HG03354 (cell line): ENCODE data around the gene MEGF6.

ENCODE experiments used
- ATAC-seq: cut with Tn5 transposase; IDR thresholded peaks from one replicate; pipeline ENCODE4 v1.9.1; 2021; ENCODE audit warnings: mild to moderate bottlenecking; ENCODE audit not compliant: unreplicated experiment, poor library complexity, severe bottlenecking

The MEGF6 gene

DNA sequence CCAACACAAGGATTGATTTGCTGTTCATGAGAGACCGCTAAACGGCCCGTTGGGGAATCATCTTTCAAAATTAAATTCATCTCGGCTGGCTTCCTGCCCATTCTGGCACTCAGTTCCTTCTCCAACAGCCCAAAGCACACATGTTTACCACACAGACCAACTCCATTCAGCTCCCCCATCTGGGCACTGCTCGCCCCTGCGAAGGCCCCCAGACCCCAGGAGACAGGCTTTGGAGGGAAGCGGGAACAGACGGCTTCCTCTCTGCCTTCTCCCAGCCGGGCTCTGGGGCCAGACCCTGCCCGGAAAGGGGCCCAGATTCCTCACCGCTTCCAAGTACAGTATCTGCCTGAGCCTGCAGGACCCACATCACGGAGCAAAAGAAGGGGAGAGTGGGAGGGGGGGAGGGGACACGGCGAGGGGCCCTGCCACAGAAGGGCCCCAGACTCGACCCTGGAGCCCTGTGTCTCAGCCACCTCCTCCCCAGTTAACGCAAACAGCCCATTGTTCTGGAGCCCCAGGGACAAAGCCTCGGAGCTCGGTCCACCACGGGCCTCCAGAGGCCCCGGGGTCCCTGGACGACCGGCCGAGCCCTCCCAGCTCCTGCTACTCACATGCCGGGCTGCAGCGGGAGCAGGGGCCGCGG, 660 bp downstream of the MEGF6 start:
- ATAC-seq: no peak

DNA sequence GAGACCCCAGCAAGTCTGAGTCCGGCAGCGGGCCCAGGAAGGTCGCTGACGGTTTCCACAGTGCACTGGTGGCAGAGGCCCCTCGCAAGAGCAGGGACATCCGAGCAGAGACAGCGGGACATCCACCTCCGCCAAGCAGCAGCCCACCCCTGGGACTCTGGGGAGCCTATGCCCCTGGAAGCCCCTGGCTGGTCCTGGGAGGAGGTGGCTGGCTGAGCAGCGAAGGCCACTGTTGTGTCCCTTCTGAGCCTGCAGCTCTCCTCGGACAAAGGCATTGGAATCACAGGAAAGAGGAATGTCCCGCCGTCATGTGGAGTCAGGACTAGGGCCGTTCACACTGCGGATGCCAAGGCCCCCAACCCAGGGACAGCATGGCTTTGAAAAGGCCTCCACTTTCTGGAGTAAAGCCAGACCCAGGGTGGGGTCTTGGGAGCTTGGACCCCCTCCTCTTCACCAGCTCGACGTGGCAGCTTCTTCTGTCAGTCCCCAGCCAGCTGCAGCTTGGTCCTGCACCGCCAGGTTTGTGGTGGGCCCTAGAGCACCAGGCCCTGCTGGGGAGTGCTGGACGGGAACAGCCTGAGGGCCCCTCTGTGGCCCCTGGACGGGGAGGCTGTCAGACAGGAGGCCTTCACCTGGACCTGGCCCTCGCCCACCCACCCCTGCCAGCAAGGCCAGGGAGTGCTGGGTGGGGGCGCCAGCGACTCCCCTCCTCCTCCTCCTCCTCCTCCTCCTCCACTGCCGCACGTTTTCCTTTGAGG, 1.4 kb downstream of the MEGF6 start:
- ATAC-seq: no peak

DNA sequence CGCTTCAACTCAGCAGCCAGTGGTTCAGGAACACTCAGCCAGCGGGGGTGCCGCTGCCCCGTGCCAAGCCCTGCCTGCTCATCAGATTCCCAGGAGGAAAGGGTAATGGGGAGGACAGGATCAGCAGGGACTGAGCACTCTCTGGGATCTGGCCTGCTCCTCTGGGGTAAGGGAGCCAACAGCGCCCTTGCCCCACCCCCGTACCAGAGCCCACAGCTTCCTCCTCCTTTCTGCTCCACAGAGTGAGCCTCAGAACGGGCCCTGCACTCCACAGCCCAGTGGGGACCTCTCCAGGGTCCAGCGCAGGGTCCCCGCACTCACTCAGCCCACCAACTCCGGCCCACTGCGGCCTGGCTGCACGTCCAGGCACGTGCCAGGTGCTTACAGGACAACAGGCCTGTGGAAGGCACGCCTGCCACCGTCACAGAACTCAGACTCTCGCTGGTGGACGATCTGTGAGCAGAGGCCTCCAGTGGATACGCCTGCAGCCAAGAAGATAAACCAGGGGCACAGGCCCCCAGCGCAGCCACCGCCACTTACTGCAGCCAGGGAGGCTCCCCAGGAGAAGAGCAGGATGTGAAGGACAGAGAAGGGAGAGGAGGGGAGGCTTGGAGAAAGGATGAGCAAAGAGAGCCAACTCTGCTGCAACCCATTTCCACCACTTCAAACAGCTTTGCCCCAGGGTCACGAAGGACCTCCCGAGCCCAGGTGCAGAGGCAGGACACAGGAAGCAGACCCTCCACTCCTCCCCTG, 2.1 kb downstream of the MEGF6 start:
- ATAC-seq: no peak

DNA sequence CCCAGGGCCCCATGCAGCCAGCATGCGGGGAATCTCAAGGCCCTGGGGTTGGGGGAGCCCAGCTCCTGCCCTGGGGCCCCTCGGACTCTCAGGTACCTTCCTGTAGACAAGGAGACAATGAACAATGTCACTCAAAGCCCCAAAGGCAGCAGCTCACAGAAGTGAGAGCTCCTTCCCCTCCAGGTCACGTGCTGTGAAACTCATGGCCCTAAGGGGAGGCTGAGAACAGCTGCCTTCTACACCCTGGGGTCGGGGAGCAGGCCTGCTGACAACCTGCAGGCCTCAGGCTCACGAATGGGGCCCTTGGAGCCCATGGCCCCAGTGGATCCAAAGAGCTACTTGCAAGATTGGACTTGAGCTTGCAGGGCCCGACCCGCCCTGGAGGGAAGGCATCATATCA, 3.2 kb downstream of the MEGF6 start:
- ATAC-seq: no peak

DNA sequence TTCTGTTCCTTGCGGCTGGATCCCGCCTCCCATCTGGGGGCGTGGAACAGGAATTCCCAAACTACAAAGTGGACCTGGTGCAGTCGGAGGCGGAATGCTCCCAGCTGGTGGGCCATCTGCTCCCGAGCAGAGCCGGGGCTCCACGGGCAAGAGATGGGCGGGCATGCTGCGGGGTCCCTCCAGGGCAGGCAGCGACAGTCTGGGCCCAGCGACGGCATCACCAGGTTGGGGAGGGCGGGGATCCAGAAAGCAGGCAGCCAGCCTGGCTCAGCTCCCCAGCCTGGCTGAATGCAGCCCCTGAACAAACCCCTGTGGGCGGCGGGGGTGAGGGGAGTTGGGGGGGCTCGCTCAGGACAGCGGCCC, 3.6 kb downstream of the MEGF6 start:
- ATAC-seq: no peak

DNA sequence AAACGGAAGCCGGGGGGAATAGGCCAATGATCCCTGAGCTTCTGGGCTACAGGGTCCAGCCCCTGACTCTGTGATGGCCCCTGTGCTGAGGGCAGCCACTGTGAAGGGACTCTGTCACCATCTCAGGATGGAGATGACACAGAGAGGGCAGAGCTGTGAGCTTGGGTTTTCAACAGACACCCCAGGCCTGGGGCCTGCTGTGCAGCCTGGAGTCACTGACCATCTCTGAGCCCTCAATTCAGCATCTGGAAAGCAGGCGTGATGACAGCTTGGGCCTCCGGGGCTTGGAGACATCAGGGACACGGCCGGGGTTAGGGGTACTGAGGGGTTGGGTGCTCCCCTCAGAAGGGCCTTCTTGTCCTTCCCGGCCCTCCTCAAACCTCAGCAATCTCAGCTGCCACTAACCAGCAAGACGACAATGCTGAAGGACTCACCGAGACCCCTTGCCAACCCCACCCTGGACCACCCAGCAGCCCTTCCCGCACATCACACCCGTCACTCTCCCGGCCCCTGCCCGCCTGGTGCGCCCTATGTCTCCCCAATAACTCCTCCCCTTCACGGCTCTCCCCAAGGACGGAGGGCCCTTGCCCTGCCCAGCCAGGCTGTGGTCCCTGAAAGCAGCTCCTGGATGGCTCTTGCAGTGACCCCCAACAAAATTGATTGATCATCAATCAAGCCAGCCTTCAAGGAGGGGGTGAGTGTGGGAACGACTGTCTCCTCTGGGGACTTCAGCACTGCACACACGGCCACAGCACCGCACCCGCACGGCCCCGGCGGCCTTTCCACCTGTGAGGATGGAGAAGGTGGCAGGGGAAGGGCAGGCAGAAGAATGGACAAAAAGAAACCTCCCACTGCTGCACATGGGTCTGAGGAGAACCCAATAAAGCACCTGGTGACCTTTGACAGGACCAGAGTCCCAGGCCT, 4.3 kb downstream of the MEGF6 start:
- ATAC-seq: no peak

DNA sequence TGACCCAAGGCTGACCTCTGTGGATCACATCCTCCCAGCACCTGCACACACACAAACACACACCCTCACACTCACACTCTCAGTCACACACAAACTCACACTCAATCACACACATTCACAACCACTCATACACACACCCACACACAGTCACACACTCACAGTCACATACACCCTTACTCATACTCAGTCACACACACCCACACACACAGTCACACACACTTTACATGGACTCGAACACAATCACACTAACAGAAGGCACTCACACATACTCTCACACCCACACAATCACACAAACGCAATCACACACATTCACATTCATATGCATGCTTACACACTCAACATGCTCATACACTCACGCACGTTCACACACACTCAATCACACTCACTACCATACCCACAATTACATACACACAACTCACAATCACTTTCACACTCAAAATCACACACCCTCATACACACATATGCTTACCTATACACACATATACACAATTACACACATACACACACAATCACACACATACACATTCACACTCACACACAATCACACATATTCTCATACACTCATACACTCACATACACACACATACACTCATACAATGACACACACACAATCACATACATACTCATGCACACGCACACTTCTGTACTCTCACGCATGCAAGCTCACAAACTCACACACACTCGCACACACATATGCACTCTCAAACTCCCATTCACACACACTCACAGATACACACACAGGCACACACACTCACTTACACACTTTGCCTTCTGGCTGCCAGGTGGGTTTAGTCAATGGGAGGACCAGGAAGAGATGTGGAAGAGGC, 6.1 kb downstream of the MEGF6 start:
- ATAC-seq: no peak

DNA sequence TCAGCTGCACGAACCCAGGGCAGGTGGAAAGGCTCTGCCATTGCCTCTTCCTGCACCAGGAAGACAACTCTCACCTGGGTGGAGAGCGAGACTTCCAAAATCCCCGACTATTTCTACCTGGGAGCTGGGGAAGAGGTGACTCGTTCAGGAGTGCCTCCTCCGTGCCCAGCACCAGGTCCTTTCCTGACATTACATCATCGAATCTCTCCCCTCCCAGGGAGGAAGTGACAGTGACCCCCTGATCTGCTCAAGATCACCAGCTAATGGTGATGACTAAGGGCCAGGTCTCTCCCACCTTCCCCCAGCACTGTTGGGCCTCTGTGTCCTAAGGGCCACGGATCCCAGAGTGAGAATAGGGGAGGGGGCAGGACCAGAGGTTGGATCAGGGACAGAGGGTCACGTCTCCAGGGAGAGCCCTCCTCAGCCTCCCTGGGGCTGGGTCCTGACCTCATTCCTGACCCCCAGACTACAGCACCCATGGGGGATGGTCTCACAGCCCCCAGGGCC, 6.8 kb downstream of the MEGF6 start:
- ATAC-seq: no peak

DNA sequence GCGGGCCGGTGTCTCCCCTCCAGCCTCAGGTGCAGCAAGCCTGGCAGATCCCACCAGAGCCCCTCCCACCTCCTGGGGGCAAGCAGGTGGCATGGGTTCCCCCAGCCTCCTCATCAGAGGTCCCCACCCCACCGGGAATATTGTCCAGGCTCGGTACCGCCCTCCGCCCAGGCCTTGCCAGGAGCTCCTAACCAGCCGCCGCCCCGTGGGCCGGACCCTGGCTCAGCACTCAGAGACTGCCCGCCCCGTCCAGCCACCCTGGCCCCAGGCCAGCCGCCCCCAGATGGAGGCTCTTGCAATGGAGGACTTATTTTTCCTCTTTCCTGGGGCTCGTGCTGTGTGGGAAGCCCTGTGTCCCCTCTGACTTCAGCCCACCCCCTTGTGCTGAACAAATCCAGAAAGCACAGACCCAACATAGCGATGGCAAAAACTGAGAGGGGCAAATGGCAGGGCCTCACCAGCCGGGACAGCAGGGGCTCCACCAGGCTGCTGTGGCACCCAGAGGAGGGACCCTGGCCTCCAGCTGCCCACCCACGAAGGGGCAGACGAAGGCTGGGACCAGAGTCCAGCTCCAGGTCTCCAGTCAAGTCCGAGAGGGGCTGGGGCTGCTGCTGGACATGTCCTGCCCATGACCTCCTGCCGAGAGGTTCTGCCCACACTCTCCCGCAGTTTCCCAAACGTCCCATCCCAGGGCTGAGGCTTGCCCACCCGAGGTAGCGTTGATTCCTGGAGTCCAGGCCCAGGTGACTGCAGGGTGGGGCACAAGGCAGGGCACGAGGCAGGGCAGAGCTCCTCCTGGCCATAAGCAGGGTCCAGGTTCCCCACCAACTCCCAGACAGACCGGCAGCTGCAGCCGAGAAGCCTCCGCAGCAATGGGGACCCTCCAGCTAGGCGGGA, 7.5 kb downstream of the MEGF6 start:
- no peak for ATAC-seq

DNA sequence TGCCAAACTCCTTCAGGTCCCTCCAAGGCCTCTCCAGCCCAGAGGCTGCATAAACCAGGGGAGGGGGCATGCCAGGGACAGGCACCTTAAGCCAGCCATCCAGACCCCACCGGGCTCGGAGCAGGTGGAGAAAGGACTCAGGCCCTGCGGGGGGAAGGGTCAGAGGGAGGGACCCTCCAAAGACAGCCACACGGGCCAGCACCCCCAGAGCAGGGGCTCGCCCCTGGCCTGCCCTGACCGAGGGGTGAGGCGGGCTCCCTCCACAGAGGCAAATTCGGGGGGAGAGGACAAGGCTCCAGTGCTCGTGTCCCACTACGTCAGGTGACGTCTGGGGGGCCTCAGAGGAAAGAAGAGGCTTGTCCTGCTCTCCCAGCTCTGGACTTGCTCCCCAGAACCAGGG, 8.2 kb downstream of the MEGF6 start:
- no peak for ATAC-seq

DNA sequence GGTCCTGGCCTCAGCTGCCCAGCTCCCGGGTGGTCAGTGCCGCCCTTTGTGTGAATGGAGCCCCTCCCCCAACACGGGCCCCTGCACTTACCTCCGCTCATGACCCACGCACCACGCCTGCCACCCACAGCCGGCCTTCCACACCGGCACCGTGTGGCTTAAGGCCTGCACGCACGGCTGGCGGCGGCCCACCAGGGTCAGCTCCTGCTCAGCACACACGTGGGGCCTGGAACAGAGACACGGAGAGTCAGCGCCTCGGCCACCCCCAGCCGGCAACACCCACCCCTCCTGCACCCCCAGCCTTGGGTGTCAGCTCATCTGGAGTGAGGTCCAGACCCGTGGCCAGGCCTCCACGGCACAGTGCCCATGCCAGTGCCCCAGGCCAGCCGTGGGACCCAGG, 8.9 kb downstream of the MEGF6 start:
- ATAC-seq: no peak

DNA sequence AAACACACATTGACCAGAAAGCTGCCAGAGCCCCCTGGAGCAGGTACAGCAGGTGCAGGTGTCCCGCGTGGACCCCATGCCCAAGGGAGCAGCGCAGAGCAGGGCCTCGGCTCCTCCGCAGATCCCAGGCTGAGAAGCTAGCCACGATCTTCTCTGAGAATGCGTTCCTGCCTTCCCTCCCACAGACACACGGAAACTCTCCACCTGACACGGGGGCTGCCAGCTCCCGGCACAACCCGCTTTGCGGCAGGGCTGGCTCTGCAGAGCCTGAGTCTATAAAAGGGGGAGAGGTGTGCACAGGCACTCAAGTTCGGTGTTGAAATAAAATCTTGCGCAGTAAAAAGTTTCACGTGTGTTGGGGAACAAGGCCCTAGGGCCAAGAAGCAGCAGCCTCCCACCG, 9.6 kb downstream of the MEGF6 start:
- ATAC-seq: no peak

DNA sequence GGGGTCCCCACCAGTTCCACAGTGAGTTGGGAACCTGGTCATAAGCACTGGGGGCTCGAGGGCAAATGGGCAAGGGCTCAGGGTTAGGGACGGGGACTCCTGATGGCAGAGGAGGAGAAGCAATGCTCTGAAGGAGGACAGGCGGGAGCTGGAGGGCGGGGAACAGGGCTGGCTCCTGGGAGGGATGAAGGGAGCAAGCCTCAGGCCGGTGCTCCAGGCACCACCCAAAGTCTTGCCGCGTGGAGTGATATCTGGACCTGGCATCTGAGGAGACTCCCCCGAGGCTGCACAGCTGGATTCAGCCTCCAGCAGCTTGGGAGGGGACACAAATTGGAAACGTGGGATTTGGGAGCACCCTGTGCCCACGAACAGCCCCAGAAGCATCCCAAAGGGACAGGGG, 11.0 kb downstream of the MEGF6 start:
- no peak for ATAC-seq

DNA sequence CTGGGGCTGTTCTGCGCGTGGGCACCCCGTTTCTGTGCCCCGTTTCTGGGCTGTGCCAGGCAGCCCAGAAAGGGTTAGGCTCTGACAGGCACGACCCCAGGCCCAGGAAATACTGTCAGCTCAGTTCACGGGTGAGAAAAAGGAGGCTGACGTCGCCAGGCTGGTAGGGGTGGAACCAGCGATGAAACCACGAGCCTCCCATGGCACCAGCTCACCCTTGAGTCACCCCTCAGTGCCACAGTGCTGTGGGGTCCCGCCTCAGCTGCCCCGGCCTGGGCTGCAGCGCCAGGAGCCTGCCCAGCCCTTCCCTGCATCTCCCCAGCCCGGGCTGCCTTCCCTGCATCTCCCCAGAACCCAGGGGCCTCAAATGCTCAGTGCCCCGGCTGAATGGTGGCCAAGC, 11.5 kb downstream of the MEGF6 start:
- no peak for ATAC-seq

DNA sequence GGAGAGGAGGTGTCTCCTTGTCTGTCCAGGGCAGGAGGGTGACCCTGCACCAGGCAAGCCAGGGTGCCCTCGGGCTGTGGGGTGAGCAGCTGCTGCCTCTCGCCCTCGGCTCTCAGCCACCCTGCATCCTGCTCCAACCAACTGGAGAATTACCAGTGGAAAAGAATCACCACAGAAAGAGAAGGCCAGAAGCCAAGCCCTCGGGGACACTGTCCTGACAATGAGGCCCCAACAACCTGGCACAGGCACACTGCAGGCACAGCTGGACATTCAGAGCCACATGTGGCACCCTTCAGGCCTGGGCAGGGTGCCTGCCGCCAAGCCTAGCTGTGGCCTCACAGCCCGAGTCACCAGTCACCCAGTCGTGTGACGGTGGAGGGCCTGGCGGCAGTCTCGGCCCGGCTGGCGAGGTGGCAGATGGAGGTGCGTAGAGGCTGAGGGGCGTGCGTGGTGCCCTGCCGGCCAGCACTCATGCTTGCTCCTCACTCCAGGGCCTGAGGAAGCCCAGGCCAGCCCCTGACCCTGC, 12.0 kb downstream of the MEGF6 start:
- no peak for ATAC-seq

DNA sequence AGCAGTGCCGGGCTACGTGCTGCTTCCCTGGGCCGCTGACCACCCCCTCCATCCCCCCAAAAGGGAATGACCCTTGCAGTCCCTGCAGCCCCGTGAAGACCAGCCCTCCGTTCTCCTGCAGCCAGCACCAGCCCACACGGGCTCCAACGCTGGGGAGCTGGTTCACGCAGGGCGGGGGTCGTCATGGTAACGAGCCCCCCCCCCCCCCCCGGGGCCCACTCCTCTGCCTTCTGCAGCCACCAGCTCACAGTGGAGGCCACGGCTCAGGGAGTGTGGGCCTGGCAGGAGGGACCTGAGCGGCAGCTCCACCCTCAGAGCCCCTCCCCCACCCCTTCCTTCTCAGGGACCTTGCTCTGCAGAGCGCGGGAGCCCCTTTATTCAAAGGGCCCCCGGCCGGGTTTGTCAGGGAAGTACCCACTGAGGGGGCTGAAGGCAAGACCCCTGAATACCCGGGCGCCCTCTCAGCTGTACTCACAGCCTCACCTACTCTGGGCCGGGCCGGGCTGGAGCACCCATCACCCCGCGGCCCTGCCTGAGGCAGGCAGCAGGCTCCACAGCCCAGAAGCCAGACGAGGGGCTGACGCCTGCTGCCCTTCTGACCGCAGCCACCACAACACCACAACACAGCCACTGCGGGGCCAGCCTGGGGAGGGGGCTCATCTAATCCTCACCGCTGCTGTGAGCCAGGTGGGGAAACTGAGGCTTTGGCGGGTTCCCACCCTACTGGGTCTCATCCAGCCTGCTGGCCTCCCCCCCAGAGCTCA, 12.6 kb downstream of the MEGF6 start:
- no peak for ATAC-seq

DNA sequence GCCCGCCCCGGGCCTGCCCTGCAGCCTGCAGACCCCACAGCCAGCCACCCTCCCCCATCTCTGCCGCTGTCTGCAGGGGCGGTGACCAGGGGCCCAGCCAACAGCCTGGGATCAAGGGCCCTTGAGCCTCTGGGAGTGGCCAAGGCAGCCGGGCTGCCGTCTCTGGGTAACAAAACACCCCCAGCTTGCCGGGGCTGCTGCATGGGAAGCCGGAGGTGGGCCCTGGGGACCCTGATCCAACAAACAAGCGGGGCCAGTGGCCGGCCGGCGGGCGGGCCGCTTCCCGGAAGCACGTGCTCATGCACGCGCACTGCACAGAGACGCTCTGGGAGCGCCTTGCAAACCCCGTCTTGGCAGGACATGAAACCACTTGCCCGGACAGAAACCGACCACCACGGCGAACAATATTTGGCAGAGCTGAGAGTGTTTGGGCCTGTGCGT, 13.2 kb downstream of the MEGF6 start:
- ATAC-seq: no peak
